K562 (cell line): ENCODE data around the gene RALGAPB. TPM values are rescaled to one million over a fixed set of nuclear protein-coding genes. Genes with fewer than 3 reads are reported as not detected.

Experiments used
- ATAC-seq: fragments of 200-7000 bp; cut with Tn5 transposase; 3 replicates; pipeline ENCODE4 v1.9.1; 2020; ENCODE audit warnings: moderate library complexity
- BruUV-seq: library from RNA; stranded (reverse); fragments of 400-500 nt; replicated peaks from 2 replicates; lab custom pipeline; 2021; lab: Mats Ljungman, UMichigan
- CTCF ChIA-PET: fragments of 300-600 bp; formaldehyde crosslinking; extraction: SDS; loops from one replicate; lab custom pipeline; 2021; ENCODE audit warnings: low intra/inter-chr PET ratio; lab: Yijun Ruan, JAX
- POLR2A ChIA-PET: fragments of 300-600, 350-650 bp; sonication (Branson Sonifier 250); formaldehyde crosslinking; extraction: SDS; loops from one replicate; lab custom pipeline; 2021; ENCODE audit warnings: antibody characterized with exemption, inconsistent platforms; lab: Yijun Ruan, JAX
- DNase-seq, 4 experiments: peaks; one replicate each; pipeline versions ENCODE4 v3.0.0 to v3.0.0-alpha.2; 2011 to 2018; ENCODE audit warnings: low spot score in 3 of 4, mixed read lengths in 3 of 4; ENCODE audit errors: extremely low read depth in 1 of 4
- FAIRE-seq: peaks from 2 replicates; lab custom pipeline; 2011; peaks lifted over from hg19 to GRCh38; lab: Jason Lieb, UNC
- H2AFZ ChIP-seq: 2 replicates; pipeline ENCODE4 v1.6.0; 2011; ENCODE audit warnings: low read depth, low read length, control low read depth, inconsistent platforms
- H3K27ac ChIP-seq: fragments of 200-600 bp; 3 replicates; pipeline ENCODE4 v1.8.0; 2011; ENCODE audit warnings: low read depth, mild to moderate bottlenecking, control low read depth, inconsistent platforms, low read length, moderate library complexity, mixed read lengths; ENCODE audit errors: extremely low read depth
- H3K27me3 ChIP-seq, 2 experiments: fragments of 300-600 bp in 1 of 2; 2 replicates in 1 of 2; 3 replicates in 1 of 2; pipeline versions ENCODE4 v1.6.0 to v1.8.0; 2011; ENCODE audit warnings: inconsistent platforms in 2 of 2, low read length in 2 of 2, mild to moderate bottlenecking in 1 of 2, mixed read lengths in 1 of 2, moderate library complexity in 1 of 2; ENCODE audit not compliant: control insufficient read depth in 2 of 2, insufficient read depth in 2 of 2
- H3K36me3 ChIP-seq: fragments of 300-600 bp; 3 replicates; pipeline ENCODE4 v1.8.0; 2011; ENCODE audit warnings: mild to moderate bottlenecking, low read length, inconsistent platforms; ENCODE audit not compliant: control insufficient read depth, insufficient read depth
- H3K4me1 ChIP-seq, 2 experiments: fragments of 200-600 bp in 1 of 2; replicated peaks in 1 of 2; 2 replicates in 1 of 2; 3 replicates in 1 of 2; pipeline versions ENCODE4 v1.5.1 to v1.8.0; 2011; ENCODE audit warnings: inconsistent platforms in 2 of 2, low read length in 2 of 2, mild to moderate bottlenecking in 1 of 2, mixed read lengths in 1 of 2, moderate library complexity in 1 of 2; ENCODE audit not compliant: control insufficient read depth in 2 of 2, insufficient read depth in 2 of 2
- H3K4me2 ChIP-seq: 2 replicates; pipeline ENCODE4 v1.6.1; 2011; ENCODE audit warnings: low read length, control low read depth, inconsistent platforms, mixed read lengths; ENCODE audit not compliant: insufficient read depth
- H3K4me3 ChIP-seq: fragments of 200-600 bp; sonication (generic), shearing (Covaris generic); 2 replicates; pipeline ENCODE4 v1.5.1; 2016; ENCODE audit warnings: control low read depth, inconsistent platforms
- H3K79me2 ChIP-seq: fragments of 200-600 bp; 3 replicates; pipeline ENCODE4 v1.8.0; 2011; ENCODE audit warnings: low read length, inconsistent platforms; ENCODE audit not compliant: control insufficient read depth, insufficient read depth
- H3K9ac ChIP-seq, 2 experiments: 2 replicates each; pipeline versions ENCODE4 v1.6.0 to v1.6.1; 2011; ENCODE audit warnings: low read depth in 2 of 2, low read length in 2 of 2, control low read depth in 1 of 2, inconsistent platforms in 1 of 2, mild to moderate bottlenecking in 1 of 2, mixed read lengths in 1 of 2; ENCODE audit not compliant: insufficient read depth in 1 of 2
- H3K9me1 ChIP-seq: one replicate; pipeline ENCODE4 v1.6.0; 2011; ENCODE audit warnings: inconsistent platforms, mild to moderate bottlenecking, low read length, moderate library complexity; ENCODE audit not compliant: control insufficient read depth, insufficient read depth
- H3K9me3 ChIP-seq: replicated peaks from 2 replicates; pipeline ENCODE4 v1.5.1; 2011; ENCODE audit warnings: low read depth, low read length, inconsistent platforms; ENCODE audit not compliant: control insufficient read depth, insufficient read depth
- H4K20me1 ChIP-seq: replicated peaks from 2 replicates; pipeline ENCODE4 v1.6.1; 2011; ENCODE audit warnings: low read length, inconsistent platforms, mixed read lengths; ENCODE audit not compliant: control insufficient read depth, insufficient read depth
- ARNT ChIP-seq, 2 experiments: fragments of 450-650 bp; IDR thresholded peaks; 2 replicates each; pipeline ENCODE4 v1.6.1; 2016; ENCODE audit warnings: mild to moderate bottlenecking in 1 of 2
- CHD2 ChIP-seq: IDR thresholded peaks from 2 replicates; pipeline ENCODE4 v1.6.1; 2011; ENCODE audit warnings: low read depth, low read length
- CTBP1 ChIP-seq: fragments of 450-650 bp; IDR thresholded peaks from 2 replicates; pipeline ENCODE4 v1.6.1; 2016; ENCODE audit warnings: borderline replicate concordance
- DIDO1 ChIP-seq: fragments of 450-650 bp; IDR thresholded peaks from 2 replicates; pipeline ENCODE4 v1.6.1; 2016; ENCODE audit warnings: low read depth, missing biosample characterization, missing genetic modification characterization
- ILK ChIP-seq: fragments of 450-650 bp; IDR thresholded peaks from 2 replicates; pipeline ENCODE4 v1.6.1; 2016; ENCODE audit warnings: missing genetic modification characterization, low read depth, mild to moderate bottlenecking, missing compliant biosample characterization, moderate library complexity, borderline replicate concordance
- KAT2B ChIP-seq: IDR thresholded peaks from one replicate; pipeline ENCODE4 v1.6.1; 2012; ENCODE audit warnings: low read depth, mild to moderate bottlenecking, control low read depth, inconsistent platforms, low read length, moderate library complexity
- MCM7 ChIP-seq, 2 experiments: fragments of 450-650 bp; IDR thresholded peaks; 2 replicates each; pipeline ENCODE4 v1.6.1; 2016 to 2018
- MTA1 ChIP-seq: fragments of 450-650 bp; IDR thresholded peaks from 2 replicates; pipeline ENCODE4 v1.6.1; 2017; ENCODE audit warnings: borderline replicate concordance
- POLR3A ChIP-seq: IDR thresholded peaks from 2 replicates; pipeline ENCODE4 v1.6.1; 2011; ENCODE audit warnings: borderline replicate concordance, mild to moderate bottlenecking, moderate library complexity; ENCODE audit not compliant: insufficient read length, insufficient read depth; ENCODE audit errors: extremely low read depth
- RBM14 ChIP-seq: fragments of 200-400 bp; formaldehyde crosslinking; IDR thresholded peaks from 2 replicates; pipeline ENCODE4 v1.6.1; 2018; ENCODE audit warnings: low read depth, mild to moderate bottlenecking, low read length, moderate library complexity, borderline replicate concordance; ENCODE audit not compliant: insufficient read depth
- TCF15 ChIP-seq: fragments of 250-450 bp; sonication (Bioruptor Pico); IDR thresholded peaks from 2 replicates; pipeline ENCODE4 v1.8.0; 2022; ENCODE audit warnings: moderate library complexity, mild to moderate bottlenecking, inconsistent platforms
- ZNF217 ChIP-seq: sonication (generic); formaldehyde crosslinking; IDR thresholded peaks from 2 replicates; pipeline ENCODE4 v1.8.0; 2022; ENCODE audit warnings: mild to moderate bottlenecking, missing genetic modification reagents
- ZNF41 ChIP-seq: fragments of 250-450 bp; sonication (Bioruptor Pico); conservative IDR thresholded peaks from 2 replicates; pipeline ENCODE4 v1.4.0; 2020; ENCODE audit warnings: mild to moderate bottlenecking
- ZNF449 ChIP-seq: fragments of 250-450 bp; sonication (Bioruptor Pico); IDR thresholded peaks from 2 replicates; pipeline ENCODE4 v1.8.0; 2022; ENCODE audit warnings: moderate library complexity, mild to moderate bottlenecking, inconsistent platforms
- ZSCAN32 ChIP-seq: fragments of 450-650 bp; formaldehyde crosslinking; IDR thresholded peaks from 2 replicates; pipeline ENCODE4 v1.4.0; 2020; ENCODE audit warnings: mild to moderate bottlenecking, moderate library complexity
- WGBS: fragments of 100-300 bp; shearing (Covaris generic); methylation state at CpG from one replicate; pipeline ENCODE4 v1.1.6; 2016; ENCODE audit warnings: low coverage, mixed read lengths; ENCODE audit not compliant: insufficient coverage; ENCODE audit errors: missing lambda C conversion rate; 5-methylcytosine and 5-hydroxymethylcytosine counted together
- in situ Hi-C: fragments of 300-500 bp; cut with MboI; formaldehyde crosslinking; loops from 4 replicates; pipeline ENCODE4 v1.15.0; 2018; ENCODE audit warnings: inconsistent platforms, mixed read lengths
- intact Hi-C: fragments of 100-400 bp; cut with micrococcal nuclease; formaldehyde crosslinking; loops from 2 replicates; pipeline ENCODE4 v1.14.2; 2022
- polyA plus RNA-seq, 8 experiments: library from polyadenylated mRNA; depleted of rRNA in 4 of 8; stranded (reverse) in 5 of 8; unstranded in 3 of 8; fragments of >200 nt; fragmentation: Nextera tagmentation in 2 of 8; fragmentation: Illumina TruSeq in 1 of 8; extraction: Ambion mirVana in 2 of 8; extraction: Trizol in 1 of 8; gene quantifications; 2 replicates each; pipeline versions ENCODE4 v1.2.1 to v1.2.3, GENCODE V29; 2011 to 2014; ENCODE audit warnings: inconsistent platforms in 1 of 8, missing spikeins in 1 of 8
- total RNA-seq, 7 experiments: library from RNA; depleted of rRNA in 6 of 7; stranded (reverse); fragments of >200 nt in 6 of 7; fragmentation: Illumina TruSeq in 2 of 7; extraction: Trizol in 2 of 7; gene quantifications; 2 replicates each; pipeline versions ENCODE4 v1.2.1 to v1.2.3, GENCODE V29; 2011 to 2021; ENCODE audit warnings: low replicate concordance in 1 of 7
- TF ChIP-seq, protein P1 (sequence below): fragments of 250-450 bp; sonication (Bioruptor Pico); IDR thresholded peaks from 2 replicates; pipeline ENCODE4 v1.4.0; 2020; ENCODE audit warnings: mild to moderate bottlenecking, moderate library complexity

The RALGAPB gene
- total and polyA plus RNA-seq, 9 of the 15 experiments (the other 6 are each of a cell fraction or from before 2014, with no cell fraction given) = 4.3 to 25.6 (median 13.6) TPM

- no peaks in the 10 kb centered on the region for H3K9me3 ChIP-seq
- no peak overlapping the region for H2AFZ ChIP-seq
- no peaks in the 10 kb centered on the region for H3K79me2 ChIP-seq
- no peak for DNase-seq
- in situ Hi-C loops = no loop called here
- intact Hi-C loops = no loop called here
- H3K4me2 ChIP-seq = no peak overlapping the region
- no peak overlapping the region for H3K9ac ChIP-seq
- H3K4me3 ChIP-seq = no peak overlapping the region
- H3K27me3 ChIP-seq = peaks cover 60 to 65% of the 10 kb centered on the region in 2 experiments
- ChIA-PET POLR2A (no interaction called here), CTCF (no interaction called here)
- TF ChIP-seq ZNF41 (CRISPR knock-in tag) (no peak), POLR3A (no peak), DIDO1 (tag) (no peak), ZSCAN32 (CRISPR knock-in tag) (no peak), MCM7 (IDR thresholded peaks at IDR 0.05) (no peak), ILK (tag) (no peak), TCF15 (CRISPR knock-in tag) (no peak), MTA1 (no peak), CHD2 (no peak), RBM14 (no peak), ARNT (IDR thresholded peaks at IDR 0.05) (no peak), ZNF217 (CRISPR knock-in tag) (no peak), KAT2B (no peak), ZNF449 (CRISPR knock-in tag) (no peak), CTBP1 (no peak)
- TF ChIP-seq, protein P1, sequence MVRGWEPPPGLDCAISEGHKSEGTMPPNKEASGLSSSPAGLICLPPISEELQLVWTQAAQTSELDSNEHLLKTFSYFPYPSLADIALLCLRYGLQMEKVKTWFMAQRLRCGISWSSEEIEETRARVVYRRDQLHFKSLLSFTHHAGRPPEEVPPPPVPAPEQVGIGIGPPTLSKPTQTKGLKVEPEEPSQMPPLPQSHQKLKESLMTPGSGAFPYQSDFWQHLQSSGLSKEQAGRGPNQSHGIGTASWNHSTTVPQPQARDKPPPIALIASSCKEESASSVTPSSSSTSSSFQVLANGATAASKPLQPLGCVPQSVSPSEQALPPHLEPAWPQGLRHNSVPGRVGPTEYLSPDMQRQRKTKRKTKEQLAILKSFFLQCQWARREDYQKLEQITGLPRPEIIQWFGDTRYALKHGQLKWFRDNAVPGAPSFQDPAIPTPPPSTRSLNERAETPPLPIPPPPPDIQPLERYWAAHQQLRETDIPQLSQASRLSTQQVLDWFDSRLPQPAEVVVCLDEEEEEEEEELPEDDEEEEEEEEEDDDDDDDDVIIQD (CRISPR knock-in tag) = no peak
- no peak for FAIRE-seq
- H4K20me1 ChIP-seq = peaks cover 4% of the 10 kb centered on the region; the same call in 1 of the 2 replicates
- BruUV-seq = no TSS peak
- no peak for ATAC-seq
- no peak overlapping the region for H3K27ac ChIP-seq
- H3K9me1 ChIP-seq = no peaks in the 10 kb centered on the region
- H3K36me3 ChIP-seq = no peaks in the 10 kb centered on the region
- WGBS = 4% methylated on average over 9 of the region's 15 CpGs
- no peaks in the 10 kb centered on the region for H3K4me1 ChIP-seq
These were observed 142.6 kb downstream of the RALGAPB start for GRCh38 chr20:38615283-38615682.
